Muscle of leg (tissue), 11 donors: ENCODE data around the gene GARIN5A. TPM values are rescaled to one million over a fixed set of nuclear protein-coding genes. Genes with fewer than 3 reads are reported as not detected.
"Not testable (repeated sequence)": the region's sequence is repeated elsewhere in the genome, so short reads cannot be mapped to it uniquely, and the experiment has no call there.

ENCODE experiments used
- DNase-seq: peaks from one replicate; pipeline ENCODE4 v3.0.0; 2013
- H3K27ac ChIP-seq: one replicate; pipeline ENCODE4 v1.5.1; 2013; ENCODE audit warnings: mild to moderate bottlenecking, low read length, control low read depth
- H3K27me3 ChIP-seq: one replicate; pipeline ENCODE4 v1.6.1; 2013; ENCODE audit warnings: low read length; ENCODE audit not compliant: control insufficient read depth, insufficient read depth
- H3K36me3 ChIP-seq: one replicate; pipeline ENCODE4 v1.6.1; 2013; ENCODE audit warnings: low read length; ENCODE audit not compliant: control insufficient read depth, insufficient read depth
- H3K4me1 ChIP-seq: one replicate; pipeline ENCODE4 v1.6.1; 2013; ENCODE audit warnings: low read length; ENCODE audit not compliant: control insufficient read depth, insufficient read depth
- H3K4me3 ChIP-seq: one replicate; pipeline ENCODE4 v1.5.1; 2013; ENCODE audit warnings: low read length, control low read depth
- H3K9me3 ChIP-seq: replicated peaks from 2 replicates; pipeline ENCODE4 v1.6.1; 2013; ENCODE audit warnings: low read depth, low read length; ENCODE audit not compliant: control insufficient read depth
- WGBS: methylation state at CpG from one replicate; pipeline ENCODE4 v1.1.5; 2013; ENCODE audit warnings: missing lambda C conversion rate; ENCODE audit not compliant: insufficient coverage; 5-methylcytosine and 5-hydroxymethylcytosine counted together
- polyA plus RNA-seq, 8 donors: library from polyadenylated mRNA; unstranded; fragments of 120-200 nt; gene quantifications; one replicate each; pipeline versions ENCODE4 v1.2.1 to v1.2.3, GENCODE V29; 2013; ENCODE audit warnings: inconsistent platforms in 1 of 8, low replicate concordance in 1 of 8; ENCODE audit not compliant: insufficient read length in 8 of 8, insufficient read depth in 1 of 8
- total RNA-seq: library from RNA; stranded (reverse); fragments of 120-200 nt; gene quantifications from one replicate; pipeline ENCODE4 v1.2.4, GENCODE V29; 2013

Gene GARIN5A
- total and polyA plus RNA-seq, 9 donors: 3.3 to 6.2 (median 4.4) TPM

DNA sequence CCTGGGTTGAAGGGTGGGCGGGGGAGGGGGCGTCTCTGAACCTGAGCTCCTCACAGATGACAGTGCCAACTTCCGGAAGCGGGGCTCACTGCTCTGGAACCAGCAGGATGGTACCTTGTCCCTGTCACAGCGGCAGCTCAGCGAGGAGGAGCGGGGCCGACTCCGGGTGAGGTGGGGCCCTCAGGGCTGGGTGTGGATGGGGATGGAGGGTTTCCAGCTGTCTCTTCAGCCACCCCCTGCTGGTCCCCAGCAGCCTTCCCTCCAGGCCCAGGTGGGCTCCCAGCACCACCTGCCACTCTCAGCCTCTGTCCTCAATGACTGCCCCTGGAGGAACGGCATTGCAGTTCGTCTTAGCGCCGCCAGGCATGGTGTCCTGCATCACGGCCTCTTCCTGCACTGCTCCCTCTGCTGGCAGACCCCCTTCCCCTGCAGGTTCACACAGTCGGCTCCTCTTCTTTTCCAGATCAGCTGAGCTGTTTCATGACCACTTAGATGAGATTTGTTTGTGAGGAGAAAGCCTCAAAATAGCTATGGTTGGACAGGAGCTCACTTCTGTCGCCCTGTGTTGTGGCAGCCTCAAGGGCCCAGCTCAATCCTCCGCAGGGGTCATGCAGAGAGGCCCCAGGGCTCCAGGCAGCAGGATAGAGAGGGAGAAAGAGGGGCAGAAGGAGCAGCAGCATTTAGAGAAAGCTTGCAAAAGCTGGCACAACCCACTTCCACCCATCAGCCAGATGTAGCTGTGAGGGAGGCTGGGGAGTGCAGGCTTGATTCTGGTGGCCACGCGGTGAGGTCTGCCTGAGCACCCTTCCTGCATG, 2.5 kb upstream of the GARIN5A start:
- Histone ChIP-seq H3K36me3 (peaks cover 58% of the 10 kb centered on the region), H3K27me3 (no peaks in the 10 kb centered on the region), H3K9me3 (no peaks in the 10 kb centered on the region), H3K4me3 (no peak overlapping the region), H3K4me1 (peaks cover 30% of the 10 kb centered on the region), H3K27ac (no peak overlapping the region)
- 77% methylated on average over 13 of the region's 19 CpGs for WGBS
- no peak for DNase-seq

DNA sequence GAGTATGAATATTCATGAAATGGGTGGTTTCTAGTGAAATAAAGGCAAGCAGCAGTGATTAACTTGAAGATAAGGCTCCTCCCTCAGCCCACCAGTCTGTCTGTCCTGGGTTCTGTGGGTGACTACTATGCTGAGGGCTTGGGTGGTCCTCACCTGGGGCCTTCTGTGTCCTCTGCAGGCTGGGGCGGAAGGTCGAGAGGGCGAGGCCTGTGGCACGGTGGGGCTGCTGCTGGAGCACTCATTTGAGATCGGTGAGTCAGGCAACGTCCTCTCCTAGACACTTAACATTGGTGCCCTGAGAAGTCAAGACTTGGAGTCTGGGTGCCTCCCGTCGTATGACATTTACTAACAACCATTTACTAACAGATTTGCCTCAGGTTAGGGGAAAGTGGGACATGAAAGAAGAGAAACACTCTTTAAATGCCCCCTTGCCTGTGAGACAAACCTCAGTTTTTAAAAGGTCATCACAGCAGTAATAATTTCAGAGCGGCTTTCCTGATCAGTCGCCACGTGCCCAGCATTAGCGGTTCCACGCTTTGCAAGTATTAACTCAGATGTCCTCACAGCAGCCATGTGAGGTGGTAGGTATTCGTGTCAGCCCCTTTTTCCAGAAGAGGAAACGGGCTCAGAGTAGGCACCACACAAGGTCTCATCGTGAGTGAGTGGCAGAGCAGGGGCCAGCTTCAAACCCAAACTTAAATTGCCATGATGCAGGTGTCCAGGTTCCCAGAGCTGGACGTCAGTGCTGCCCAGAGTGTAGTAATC, 1.3 kb upstream of the GARIN5A start:
- DNase-seq: no peak
- Histone ChIP-seq H3K9me3 (no peaks in the 10 kb centered on the region), H3K4me1 (peaks cover 22% of the 10 kb centered on the region), H3K36me3 (peaks cover 49% of the 10 kb centered on the region), H3K27ac (no peak overlapping the region), H3K4me3 (no peak overlapping the region), H3K27me3 (no peaks in the 10 kb centered on the region)
- WGBS: 95% methylated on average over 13 of the region's 17 CpGs

GRCh38 chr19:50476907-50477238, 225 bp upstream of the GARIN5A start:
- Histone ChIP-seq H3K4me3 (peak overlapping the region; percentile 98), H3K27ac (peak overlapping the region; percentile 95), H3K36me3 (peaks cover 40% of the 10 kb centered on the region), H3K9me3 (no peaks in the 10 kb centered on the region), H3K4me1 (peaks cover 16% of the 10 kb centered on the region), H3K27me3 (no peaks in the 10 kb centered on the region)
- 4% methylated on average over 12 of the region's 20 CpGs for WGBS
- DNase-seq: no peak

DNA sequence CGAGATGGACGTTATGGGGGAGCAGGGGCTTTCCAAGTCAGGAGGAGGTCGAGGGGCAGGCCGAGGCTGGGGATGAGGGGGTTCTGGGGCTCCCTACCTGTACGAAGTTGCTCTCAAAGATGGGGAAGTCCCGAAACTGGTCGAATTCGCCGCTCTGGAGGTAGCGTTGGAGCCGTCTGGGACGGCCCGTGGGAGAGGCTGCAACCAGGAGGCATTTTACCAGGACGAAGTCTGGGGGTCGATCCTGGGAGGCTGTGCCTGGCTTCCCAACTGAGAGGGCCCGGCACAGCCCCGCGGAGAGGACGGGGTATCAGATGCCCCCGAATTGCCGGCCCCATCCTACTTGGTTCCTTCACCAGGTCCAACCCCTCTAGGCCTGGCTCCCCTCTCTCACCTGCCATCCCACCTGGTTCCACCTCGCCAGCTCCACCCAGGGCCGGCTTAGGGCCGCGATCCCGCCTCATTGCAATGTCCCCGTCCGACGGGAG, 868 bp downstream of the GARIN5A start:
- Histone ChIP-seq H3K9me3 (no peaks in the 10 kb centered on the region), H3K4me3 (peak overlapping the region; percentile 17), H3K36me3 (peaks cover 29% of the 10 kb centered on the region), H3K4me1 (peaks cover 16% of the 10 kb centered on the region), H3K27me3 (no peaks in the 10 kb centered on the region), H3K27ac (peak overlapping the region; percentile 88)
- WGBS: 62% methylated on average over 27 of the region's 29 CpGs
- DNase-seq: no peak

- no peak for DNase-seq
- H3K9me3 ChIP-seq: no peaks in the 10 kb centered on the region
- peaks cover 16% of the 10 kb centered on the region for H3K4me1 ChIP-seq
- H3K4me3 ChIP-seq: no peak overlapping the region
- no peak overlapping the region for H3K27ac ChIP-seq
- peaks cover 23% of the 10 kb centered on the region for H3K36me3 ChIP-seq
- WGBS: 78% methylated on average over 12 of the region's 12 CpGs
- no peaks in the 10 kb centered on the region for H3K27me3 ChIP-seq
Measured at GRCh38 chr19:50475101-50475568, 1.5 kb downstream of the GARIN5A start.

- not testable (repeated sequence) for H3K9me3 ChIP-seq, H3K4me3 ChIP-seq, H3K27me3 ChIP-seq, H3K27ac ChIP-seq, H3K36me3 ChIP-seq, DNase-seq
- peaks cover 14% of the 10 kb centered on the region for H3K4me1 ChIP-seq
- 63% methylated on average over 1 of the region's 3 CpGs for WGBS
Measured at GRCh38 chr19:50473336-50473735, 3.3 kb downstream of the GARIN5A start.

DNA sequence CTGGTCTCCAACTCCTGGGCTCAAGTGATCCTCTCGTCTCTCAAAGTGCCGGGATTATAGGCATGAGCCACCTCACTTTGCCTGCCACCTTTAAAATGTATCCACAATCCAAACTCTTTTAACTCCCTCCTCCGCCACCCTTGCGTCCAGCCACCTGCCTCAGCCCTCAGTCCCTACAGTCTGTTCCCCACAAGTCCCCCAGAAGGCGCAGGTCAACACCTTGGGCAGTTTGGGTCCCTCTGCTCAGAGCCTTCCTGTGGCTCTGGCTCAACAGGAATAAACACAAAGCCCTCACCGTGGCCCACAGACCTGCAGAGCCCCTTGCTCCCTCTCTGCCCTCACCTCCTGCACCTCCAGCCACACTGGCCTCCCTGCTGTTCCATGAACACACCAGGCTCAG, 7.8 kb downstream of the GARIN5A start:
- no peak for DNase-seq
- WGBS: 85% methylated on average over 6 of the region's 6 CpGs
- H3K27me3 ChIP-seq: no peaks in the 10 kb centered on the region
- peaks cover 25% of the 10 kb centered on the region for H3K4me1 ChIP-seq
- no peak overlapping the region for H3K27ac ChIP-seq
- H3K4me3 ChIP-seq: no peak overlapping the region
- no peaks in the 10 kb centered on the region for H3K36me3 ChIP-seq
- no peaks in the 10 kb centered on the region for H3K9me3 ChIP-seq

- Histone ChIP-seq H3K4me1 (peaks cover 25% of the 10 kb centered on the region), H3K27me3 (no peaks in the 10 kb centered on the region), H3K4me3 (no peak overlapping the region), H3K27ac (peak overlapping the region; percentile 88), H3K9me3 (no peaks in the 10 kb centered on the region), H3K36me3 (no peaks in the 10 kb centered on the region)
- 72% methylated on average over 18 of the region's 18 CpGs for WGBS
- no peak for DNase-seq
Measured at GRCh38 chr19:50467566-50467965, 9.1 kb downstream of the GARIN5A start.

DNA sequence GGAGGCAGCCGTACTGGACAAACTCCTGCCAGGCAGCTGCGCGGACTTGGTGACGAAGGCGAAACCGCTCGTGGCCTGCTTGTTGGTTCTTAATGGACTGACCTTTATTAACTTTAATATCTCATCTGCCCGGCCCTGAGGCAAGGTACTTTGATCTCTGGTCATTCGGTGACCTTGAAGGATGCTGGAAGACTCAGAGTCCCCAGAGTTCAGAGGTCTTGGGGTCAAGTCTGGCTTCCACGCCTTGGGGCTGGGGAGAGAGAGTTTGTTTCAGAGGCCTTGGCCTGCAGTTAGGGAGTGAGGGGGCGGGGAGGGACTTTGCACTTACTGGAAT, 10.0 kb downstream of the GARIN5A start:
- DNase-seq: no peak
- H3K27me3 ChIP-seq: no peaks in the 10 kb centered on the region
- H3K9me3 ChIP-seq: no peaks in the 10 kb centered on the region
- WGBS: 78% methylated on average over 1 of the region's 11 CpGs
- H3K27ac ChIP-seq: peak overlapping the region; percentile 88
- H3K4me3 ChIP-seq: no peak overlapping the region
- no peaks in the 10 kb centered on the region for H3K36me3 ChIP-seq
- peaks cover 25% of the 10 kb centered on the region for H3K4me1 ChIP-seq

GRCh38 chr19:50465986-50466705, 10.5 kb downstream of the GARIN5A start:
- H3K27me3 ChIP-seq: no peaks in the 10 kb centered on the region
- no peaks in the 10 kb centered on the region for H3K9me3 ChIP-seq
- no peaks in the 10 kb centered on the region for H3K36me3 ChIP-seq
- peaks cover 25% of the 10 kb centered on the region for H3K4me1 ChIP-seq
- no peak overlapping the region for H3K4me3 ChIP-seq
- H3K27ac ChIP-seq: peak overlapping the region; percentile 88
- WGBS: 19% methylated on average over 23 of the region's 29 CpGs
- peak; percentile 90 for DNase-seq
